Fibroblast of skin of scalp (primary cell): Measurements from ENCODE around the gene ZNF777.
"Not testable (repeated sequence)": the region's sequence is repeated elsewhere in the genome, so short reads cannot be mapped to it uniquely, and the experiment has no call there.

Source experiments
- DNase-seq: peaks from one replicate; pipeline ENCODE4 v3.0.0-alpha.2; 2013

ZNF777 gene

DNA sequence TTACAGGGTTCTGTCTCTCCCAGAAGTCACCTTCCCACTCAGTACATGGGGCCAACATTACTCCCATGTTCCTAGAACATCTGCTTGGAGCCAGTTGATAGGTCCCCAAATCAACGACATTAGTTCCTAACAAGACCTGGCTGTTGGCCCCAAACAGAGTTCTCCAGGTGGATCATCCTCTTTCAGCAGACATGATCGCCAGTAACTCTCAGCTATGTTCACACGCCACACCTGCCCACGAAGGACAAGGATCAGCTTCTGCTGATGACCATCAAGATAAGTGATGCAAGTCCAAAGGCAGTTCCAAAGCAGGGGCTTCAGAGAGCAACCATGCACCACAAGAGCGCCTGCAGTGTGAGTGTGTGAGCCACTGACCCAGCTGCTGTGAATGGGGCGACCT is 11.0 kb downstream of the ZNF777 start:
- DNase-seq: no peak

DNA sequence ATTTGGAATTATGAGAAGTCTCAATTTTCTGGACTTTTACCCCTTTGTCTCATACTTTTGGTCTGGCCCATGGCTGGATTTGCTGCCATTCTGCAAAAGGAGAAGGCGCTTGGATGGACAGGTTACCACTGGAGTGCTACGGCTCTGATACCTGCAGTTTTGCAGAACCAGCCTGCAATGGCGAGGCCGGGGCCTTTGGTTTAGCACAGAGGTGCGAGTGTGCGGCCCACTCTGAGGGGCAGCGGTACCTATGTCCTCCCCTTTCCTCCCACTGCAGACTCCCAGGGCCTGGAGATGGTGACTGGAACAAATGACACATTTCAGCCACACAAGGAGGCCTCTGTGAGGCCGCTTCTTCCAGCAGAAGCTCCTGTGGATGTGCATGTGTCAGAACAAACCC is 11.9 kb downstream of the ZNF777 start:
- DNase-seq: no peak

DNA sequence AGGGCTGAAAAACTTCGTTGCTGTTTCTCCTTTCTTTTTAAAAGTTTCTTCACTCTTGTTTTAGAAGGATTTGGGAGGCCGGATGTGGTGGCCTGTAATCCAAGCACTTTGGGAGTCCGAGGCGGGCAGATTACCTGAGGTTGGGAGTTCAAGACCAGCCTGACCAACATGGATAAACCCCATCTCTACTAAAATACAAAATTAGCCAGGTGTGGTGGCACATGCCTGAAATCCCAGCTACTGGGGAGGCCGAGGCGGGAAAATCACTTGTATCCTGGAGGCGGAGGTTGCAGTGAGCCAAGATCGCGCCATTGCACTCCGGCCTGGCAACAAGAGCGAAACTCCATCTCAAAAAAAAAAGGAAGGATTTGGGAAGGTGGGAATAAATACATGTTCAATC is 14.8 kb downstream of the ZNF777 start:
- not testable (repeated sequence) for DNase-seq

DNA sequence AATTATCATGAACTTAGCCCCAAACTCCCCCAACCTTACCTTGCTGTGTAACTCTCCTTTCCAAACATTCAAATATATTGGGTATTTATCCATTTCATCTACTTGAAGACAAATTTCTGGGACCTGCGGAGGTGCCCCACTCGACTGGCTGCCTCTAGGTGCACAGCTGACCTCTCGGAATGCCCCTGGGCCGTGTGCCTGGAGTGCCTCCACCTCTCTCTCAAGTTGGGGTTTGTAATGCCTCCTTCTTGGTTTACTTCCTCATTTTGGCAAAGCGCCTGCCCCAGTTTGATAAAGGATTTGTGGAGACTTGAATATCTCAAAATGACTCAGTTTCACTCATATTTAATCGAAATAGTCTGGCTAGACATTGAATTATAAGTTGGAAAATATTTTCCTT is 16.6 kb downstream of the ZNF777 start:
- DNase-seq: no peak

DNA sequence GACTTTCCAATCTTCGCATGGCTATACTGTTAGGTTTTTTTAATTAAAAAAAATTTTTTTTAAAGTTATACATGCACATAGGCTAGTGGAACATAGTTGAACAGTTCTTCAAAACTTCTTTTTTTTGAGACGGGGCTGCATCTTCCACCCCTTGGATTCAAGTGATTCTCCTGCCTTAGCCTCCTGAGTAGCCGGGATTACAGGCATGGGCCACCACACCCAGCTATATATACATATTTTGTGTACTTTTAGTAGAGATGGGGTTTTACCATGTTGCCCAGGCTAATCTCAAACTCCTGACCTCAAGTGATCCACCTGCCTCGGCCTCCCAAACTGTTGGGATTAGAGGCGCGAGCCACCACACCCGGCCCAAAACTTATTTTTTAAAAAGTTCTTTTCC is 17.3 kb downstream of the ZNF777 start:
- DNase-seq: no peak

DNA sequence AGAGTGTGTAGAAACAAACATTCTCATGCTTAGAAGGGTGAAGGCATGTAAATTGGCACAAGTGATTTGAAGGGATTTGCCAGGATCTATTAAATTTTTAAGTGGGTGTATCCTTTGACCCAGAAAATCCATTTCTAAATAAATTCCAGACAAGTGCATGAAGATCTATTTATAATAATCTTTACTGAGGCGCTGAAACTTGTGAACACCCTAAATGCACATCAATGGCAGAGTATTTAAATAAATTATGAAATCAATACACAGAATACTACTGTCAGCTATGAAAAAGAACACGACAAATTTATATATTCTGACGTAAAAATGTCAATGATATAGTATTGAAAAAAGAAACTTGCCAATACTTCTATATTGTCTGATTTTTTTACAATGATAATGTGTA is 17.9 kb downstream of the ZNF777 start:
- no peak for DNase-seq

DNA sequence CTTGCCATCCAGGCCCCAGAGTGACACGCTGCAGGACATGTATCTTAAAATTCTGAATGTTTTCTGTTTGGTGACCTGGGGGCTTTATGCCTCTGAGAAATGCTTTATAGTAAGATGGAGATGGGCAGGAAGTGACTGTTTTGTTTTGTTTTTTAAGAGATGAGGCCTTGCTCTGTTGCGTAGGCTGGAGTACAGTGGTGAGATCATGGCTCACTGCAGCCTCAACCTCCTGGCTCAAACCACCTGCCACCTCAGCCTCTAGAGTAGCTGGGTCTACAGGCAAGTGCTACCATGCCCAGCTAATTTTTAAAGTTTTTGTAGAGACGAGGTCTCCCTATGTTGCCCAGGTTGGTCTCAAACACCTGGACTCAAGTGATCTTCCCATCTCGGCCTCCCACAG is 20.6 kb downstream of the ZNF777 start:
- no peak for DNase-seq

DNA sequence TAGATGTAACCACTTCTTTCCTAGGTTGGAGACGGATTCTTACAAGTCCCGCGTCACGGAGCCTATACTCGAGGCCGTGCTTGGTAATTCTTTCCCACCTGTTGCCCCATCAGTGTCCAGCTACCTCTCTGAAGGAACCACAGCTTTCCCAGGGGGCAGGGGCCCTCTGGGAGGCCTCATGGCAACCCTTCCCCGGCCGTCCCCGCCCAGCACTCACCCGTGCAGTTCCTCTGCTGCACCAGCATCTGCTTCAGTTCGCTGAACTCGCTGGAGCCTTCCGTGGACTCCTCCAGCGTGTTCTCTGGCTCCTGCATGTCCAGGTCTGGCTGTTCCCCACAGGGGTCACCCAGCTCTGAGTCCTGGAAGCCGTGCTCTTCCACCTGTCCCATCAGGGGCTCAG is 24.5 kb downstream of the ZNF777 start:
- no peak for DNase-seq

DNA sequence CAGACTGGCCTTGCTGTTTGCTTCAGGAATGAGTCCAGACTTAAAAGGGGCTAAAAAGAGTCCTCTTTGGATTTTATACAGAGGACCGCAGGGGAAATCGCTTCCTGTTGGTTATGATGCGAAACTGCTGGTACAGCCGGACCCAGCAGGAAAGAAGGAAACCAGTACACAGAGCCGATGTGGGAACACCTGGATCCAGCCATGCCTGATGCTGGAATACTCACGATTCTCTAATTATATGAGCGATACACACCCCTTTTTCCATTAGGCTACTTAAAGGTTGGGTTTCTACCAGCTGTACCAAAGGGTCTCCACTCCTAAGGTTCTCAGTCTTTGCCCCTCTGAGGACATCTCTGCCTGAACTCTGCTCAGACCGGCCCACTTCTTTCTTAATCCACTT is 27.7 kb downstream of the ZNF777 start:
- no peak for DNase-seq

DNA sequence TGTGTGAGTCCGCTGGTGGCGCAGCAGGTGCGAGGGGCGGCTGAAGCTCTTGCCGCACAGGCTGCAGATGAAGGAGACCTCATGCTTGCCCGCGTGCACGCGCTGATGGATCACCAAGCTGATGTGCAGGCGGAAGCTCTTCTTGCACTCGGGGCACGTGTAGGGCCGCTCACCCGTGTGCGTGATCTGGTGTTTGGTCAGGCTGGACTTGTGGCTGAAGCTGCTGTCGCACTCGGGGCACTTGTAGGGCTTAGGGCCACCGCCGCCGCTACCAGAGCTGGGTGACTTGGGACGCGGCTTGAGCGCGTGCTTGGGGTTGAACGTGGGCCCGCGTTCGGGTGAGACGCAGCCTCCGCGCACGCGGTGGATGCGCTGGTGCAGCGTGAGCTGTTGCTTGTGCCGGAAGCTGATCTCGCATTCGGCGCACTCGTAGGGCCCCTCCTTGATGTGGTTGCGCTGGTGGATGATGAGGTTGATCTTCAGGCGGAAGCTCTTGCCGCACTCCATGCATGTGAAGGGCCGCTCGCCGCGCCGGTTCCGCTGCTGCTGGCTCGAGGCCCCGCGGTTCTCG is 28.7 kb downstream of the ZNF777 start:
- DNase-seq: no peak

DNA sequence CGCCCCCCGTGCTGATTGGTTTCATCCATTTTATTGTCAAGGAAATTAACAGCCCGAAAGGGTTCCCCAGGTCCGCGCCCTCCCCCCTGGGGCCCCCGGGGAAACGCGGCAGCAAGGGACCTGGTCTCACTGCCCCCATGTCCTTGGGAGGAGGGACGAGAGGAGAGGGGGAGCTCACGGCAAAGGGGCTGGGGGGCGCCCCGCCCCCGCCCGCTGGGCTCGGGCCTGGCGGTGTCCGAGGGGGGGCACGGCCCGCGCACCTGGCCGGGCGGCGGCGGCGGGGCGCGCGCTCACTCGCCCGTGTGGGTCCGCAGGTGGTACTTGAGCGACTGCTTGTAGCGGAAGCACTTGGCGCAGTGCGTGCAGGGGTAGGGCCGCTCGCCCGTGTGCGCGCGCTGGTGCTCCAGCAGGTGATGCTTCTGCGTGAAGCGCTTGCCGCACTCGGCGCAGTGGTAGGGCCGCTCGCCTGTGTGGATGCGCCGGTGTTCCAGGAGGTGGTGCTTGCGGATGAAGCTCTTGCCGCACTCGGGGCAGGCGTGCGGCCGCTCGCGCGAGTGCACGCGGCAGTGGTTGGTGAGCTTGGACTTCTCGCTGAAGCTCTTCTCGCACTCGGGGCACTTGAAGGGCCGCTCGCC is 29.3 kb downstream of the ZNF777 start:
- DNase-seq: no peak

DNA sequence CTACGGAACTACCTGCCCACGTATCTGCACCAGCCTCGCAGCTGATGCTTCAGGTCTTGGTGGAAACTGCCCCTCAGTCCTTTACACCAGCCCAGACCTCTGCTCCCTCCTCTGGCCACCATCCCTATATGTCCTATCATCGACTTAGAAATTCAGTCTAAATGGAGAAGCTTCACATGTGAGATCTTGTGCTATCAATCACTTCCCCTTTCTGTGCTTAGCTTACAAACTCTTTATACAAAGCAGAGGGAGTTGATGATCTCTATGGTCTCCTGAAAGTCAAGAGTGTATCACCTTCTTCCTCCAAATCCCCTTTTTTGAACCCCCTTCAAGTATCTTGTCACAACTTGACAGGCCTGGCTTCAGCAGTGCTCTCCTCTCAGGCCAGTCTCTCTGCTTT is 30.7 kb downstream of the ZNF777 start:
- DNase-seq: no peak

DNA sequence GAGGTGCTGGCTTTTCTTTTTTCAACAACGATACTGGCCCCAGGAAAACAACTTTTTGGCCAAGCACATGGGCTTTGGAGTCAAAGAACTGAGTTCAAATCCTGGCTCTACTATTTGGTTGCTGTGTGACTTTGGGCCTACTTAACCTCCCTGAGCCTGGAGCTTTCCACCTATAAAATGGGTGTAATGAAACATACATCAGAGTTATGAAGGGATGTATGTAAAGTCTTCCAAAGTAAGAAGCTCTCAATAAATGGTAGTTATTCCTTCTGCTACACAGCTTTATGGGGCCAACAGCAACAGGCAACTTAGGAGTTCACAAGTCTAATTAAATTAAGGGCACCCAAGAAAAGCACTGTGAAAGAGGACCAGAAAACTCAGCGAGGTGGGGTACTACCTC is 33.0 kb downstream of the ZNF777 start:
- no peak for DNase-seq

DNA sequence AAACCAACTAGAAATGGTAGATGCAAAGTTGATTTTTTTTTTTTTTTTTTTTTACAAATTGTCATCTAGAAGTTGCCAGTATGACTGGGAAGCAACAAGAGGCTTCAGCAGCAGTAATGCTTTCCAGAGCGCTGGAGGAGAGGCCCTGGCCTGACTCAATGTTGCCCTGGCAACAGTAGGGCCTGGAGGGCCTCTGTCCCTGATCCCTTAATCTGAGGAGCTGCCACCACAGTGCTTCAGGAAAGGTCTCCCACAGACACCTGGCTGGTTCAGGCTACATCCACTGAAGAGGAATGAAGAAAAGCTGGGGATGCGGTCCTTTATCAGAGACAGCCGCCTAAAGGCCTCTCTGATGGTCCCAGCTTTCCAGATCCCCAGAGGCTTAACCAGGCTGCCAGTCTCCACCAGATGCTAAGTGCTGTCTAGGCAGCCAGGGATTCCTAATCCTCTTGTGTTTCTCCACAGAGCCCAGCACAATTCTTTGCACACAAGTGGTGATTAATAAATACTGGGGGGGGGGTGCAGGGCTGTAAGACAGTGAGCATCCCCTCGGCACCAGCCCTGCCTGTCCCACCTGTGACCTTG is 33.7 kb downstream of the ZNF777 start:
- no peak for DNase-seq

DNA sequence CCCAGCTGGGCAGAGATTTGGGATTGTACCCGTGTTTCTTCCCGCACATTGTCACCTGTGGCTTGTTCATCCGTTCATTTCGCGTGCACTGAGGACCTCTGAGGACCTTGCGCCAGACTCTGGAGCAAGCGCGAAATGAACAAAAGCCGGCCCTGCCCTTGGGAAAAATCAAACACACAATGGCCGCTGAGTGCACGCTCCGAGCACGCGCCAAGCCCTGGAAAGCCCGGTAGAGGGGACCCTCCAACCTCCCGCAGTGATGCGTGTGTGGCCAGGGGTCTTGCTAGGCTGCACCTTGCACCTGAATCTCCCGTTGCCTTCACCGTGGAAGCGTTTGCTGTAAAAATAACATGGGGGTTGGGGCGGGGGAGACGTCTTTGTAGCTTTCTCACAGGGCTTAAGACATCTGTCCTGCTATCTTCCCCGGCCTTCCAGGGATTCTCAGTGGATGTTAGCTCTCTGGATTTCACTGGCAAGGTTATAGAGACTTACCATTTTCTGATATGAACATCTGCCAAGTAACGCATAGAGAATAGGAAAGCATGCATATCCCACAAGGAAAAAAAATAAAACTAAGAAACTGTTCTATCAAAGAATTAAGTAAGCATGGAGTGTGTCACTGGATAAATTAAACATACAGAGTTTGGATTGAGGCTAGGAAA is 37.3 kb downstream of the ZNF777 start:
- no peak for DNase-seq

DNA sequence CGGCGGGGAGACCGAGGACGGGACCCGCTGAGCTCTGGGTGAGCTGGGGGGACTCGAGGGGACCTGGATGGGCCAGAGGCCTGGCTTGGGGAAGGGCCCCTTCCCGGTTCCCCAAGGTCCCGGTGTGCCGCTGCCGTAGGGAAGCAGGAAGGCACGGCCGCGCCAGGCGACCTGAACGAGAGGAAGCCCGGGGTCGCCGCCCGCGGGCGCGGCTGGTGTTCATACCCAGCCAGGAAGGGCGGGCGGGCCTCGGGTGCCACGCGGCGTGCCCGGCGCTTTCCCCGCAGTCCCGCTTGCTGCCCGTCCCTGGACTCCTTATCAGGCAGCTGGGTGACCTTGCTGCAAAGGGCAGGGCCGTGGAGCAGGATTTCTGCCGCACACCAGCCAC is 38.0 kb downstream of the ZNF777 start:
- DNase-seq: no peak

DNA sequence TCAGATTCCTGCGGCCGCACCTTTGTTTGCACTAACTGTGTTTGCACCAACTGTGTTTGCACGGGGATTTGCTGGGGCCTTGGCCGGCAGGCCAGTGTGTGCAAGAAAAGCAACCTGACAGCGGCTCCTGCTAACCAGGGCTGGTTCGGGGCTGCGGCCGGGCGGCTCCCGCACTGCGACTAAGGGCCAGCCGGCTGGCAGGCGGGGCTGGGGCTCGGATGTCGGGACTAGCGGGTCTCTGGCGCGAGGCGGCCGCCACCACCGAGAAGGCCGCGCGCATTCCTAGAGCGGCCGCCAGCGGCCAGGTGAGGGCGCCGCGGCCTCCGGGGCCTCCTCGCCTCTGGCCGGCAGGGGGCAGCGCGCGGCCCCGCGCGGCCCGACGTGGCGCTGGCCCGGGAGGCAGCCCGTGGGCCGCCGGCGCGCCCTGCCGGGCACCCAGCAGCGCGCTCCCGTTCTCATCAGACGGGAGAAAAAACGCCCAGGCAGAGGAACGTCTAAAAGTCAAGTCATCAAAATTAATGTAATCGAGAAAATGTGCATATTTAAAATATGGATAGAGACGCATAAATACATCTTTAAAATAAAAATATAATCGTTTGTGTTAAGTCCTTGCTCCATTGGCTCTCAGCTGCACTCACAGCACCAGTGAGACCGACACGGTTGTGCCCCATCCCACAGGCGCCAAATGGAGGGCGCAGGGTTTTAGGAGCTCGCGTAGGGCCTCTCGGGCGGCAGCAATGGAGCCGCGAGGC is 38.5 kb downstream of the ZNF777 start:
- DNase-seq: peak; percentile 69

DNA sequence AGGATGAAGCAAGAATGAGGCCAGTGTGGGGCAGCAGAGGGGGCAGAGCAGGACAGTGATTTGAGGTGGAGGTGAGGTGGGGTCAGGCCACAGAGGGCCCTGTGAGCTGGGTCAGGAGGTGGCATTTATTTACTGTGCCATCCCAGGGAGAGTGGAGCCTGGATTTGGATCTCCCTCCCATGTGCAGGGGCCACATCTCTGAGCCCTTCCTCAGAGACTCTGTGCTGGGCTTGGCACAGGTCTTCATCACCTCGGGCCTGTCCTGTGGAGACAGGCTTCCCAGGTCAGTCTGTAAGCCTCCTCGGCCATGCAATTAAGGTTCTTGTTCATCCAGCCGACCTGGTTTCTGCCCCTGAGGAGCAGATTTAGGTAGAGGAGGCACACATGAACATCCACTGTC is 40.9 kb downstream of the ZNF777 start:
- DNase-seq: no peak

DNA sequence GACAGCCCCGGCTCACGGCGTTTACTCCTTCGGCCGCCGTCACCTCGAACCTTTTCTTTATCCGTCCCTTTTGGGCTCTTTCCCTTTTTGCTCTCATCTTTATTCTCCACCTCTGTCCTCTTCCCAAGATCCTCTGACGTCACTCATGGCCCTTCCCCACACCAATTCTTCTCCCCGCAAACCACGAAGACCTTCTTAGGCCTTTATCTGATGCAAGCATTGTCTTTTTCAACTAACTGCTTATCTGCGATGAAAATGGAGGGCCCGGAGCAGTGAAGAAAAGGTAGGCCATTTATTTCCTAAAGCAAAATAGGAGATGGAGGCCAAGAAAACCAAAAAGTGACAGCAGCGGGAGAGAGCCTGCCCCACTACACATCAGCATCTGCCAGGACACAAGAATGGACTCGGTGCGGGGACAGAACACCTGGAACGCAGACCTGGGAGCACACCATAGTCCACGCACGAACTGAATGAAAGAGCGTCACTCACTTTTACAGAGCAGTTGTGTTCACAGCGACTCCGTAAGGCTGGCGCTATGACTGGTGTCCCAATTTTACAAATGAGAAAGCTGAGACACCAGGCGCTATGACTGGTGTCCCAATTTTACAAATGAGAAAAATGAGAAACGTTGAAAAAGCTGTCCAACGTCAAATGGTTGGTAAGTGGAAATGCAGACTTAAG is 45.3 kb downstream of the ZNF777 start:
- peak; percentile 17 for DNase-seq

DNA sequence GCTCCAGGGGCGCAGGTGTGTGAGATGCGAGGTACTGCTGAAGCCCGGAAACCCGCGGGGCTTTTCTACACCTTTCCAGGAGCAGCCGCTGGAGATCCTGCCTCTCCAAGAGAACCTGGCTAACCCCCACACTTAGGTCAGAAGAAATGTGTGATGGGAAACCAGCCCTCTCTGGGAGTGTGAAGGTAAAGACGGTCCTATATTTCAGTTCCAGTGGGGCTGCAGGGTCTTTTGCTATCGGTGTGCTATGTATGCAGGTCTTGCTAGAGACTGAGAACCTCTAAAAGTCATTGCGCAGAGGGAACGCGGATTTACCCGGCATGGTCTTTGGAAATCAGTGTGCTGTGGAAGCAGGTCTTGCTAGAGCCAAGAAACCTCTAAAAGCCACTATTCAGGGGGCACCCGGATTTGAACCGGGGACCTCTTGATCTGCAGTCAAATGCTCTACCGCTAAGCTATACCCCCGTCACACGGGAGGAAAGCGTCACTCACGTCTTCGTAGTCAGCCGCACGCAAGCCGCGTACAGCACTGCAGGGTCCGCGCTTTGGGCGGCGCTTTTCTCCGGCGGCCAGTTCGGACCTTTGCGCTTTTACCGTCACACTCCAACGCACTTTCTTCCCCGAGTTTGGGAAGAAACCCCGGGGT is 46.0 kb downstream of the ZNF777 start:
- DNase-seq: peak; percentile 73

DNA sequence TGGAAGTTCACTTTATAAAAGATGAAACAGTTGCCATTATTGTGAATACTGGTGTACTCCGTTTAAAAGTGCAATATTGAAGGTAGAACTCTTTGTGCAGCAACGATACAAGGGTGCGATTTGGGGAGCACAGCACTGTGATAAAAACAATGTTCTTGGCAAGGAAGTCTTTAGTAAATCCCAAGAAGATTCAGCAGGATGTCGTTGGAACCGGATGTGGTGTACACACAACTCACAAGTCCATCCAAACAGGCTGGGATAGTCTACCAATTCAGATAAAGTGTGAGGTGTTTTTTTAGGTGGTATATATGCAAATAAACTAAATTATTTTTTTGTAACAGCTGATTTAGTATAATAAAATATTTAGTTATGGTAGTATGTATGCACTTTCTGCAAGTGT is 46.7 kb downstream of the ZNF777 start:
- DNase-seq: no peak

DNA sequence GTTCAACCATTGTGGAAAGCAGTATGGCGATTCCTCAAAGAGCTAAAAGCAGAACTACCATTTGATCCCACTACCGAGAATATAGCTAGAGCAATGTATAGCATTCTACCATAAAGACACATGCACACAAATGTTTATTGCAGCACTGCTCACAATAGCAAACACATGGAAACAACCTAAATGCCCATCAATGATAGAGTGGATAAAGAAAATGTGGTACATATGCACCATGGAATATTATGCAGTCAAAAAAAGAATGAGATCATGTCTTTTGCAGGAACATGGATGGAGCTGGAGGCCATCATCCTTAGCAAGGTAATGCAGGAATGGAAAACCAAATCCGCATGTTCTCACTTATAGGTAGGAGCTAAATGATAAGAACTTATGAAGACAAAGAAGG is 47.8 kb downstream of the ZNF777 start:
- not testable (repeated sequence) for DNase-seq
